Activated T-cell treated with anti-CD3 and anti-CD28 coated beads for 24 hours (primary cell): Measurements from ENCODE around the gene PRIMPOL.

Experiments used
- DNase-seq: peaks from one replicate; pipeline ENCODE4 v3.0.0-alpha.2; 2020; ENCODE audit warnings: low read depth

PRIMPOL gene

DNA sequence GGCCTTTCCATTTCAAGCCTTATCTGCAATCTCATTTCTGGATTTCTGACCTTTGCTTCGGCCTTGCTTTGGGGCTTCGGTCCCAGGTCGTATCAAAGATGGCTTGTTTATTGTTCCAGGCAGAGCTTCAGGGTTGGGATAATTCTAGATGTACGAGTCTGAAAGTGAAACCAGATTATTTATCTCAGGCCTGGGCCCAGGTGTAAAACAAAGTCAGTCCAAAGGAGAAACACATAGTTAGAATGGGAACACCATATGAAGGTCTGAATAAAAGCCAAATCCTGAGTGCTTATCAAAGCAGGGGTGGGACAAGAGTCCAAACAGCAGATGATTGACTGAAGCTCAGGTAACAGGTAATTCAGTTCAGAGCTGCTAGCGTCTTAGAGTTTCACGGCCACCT, 17.1 kb downstream of the PRIMPOL start:
- DNase-seq, result no peak

DNA sequence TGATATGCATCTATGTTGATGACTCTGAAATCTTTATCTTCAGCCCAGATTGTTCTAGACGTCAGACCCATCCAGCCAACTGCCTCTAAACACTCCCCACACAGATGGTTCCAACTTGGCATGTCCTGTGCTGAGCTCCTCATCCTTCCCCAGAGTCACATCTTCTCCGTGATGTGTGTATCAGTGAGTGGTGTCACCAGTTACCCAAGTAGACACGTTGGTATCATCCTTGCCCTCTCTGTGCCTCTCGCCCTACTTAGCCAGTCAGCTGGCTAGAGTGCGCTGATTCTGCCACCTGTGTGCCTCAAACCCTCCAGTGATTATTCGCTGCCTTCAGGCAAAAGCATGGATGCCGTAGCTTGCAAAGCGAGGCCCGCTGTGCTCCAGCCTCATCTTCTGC, 18.6 kb downstream of the PRIMPOL start:
- DNase-seq, result no peak

DNA sequence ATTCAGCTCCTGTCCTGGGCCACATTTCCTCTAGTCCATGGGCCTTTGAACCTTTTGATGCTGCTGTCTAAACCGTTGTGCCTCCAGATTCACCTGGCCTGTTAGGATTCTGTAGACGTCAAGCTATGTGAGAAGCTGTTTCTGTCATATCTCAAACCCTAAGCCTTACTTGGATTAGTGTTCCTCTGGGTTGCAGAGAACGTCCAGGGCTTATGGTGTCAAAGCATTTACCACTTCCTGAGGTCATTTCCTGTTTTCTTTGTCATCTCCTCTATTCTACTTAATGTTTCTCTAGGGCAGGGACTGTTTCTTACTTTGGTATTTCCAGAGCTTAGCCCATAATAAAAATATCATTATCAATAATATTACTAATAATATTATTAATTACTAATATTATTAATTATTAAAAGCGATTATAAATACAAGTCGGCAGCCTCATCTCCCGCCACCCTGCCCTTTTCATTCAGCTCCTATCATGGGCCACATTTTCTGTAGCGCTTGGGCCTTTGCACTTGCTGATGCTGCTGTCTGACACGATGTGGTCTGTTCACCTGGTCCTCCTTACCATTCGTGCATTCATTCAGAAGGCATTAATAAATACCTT, 19.1 kb downstream of the PRIMPOL start:
- DNase-seq, result no peak

DNA sequence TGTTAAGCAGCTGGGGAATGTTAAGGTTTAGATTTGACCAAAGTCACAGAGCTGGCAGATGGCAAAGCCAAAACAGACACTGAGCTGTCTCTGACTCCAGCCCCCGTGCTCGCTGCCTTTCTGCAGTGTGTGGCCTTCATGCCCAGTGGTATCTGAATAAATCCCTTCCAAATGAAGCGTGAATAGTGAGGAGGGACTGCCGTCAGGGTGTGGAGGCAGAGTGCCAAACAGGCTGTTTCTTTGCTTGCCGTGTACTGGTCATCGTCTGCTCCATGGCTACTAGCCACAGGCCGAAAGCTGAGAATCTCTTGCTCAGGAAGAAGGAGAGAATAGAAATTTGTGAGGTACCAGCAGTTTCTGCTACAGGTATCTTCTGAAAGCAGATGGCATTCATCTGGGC, 19.7 kb downstream of the PRIMPOL start:
- no peak for DNase-seq

GRCh38 chr4:184671101-184671500, 21.6 kb downstream of the PRIMPOL start:
- DNase-seq, result no peak

DNA sequence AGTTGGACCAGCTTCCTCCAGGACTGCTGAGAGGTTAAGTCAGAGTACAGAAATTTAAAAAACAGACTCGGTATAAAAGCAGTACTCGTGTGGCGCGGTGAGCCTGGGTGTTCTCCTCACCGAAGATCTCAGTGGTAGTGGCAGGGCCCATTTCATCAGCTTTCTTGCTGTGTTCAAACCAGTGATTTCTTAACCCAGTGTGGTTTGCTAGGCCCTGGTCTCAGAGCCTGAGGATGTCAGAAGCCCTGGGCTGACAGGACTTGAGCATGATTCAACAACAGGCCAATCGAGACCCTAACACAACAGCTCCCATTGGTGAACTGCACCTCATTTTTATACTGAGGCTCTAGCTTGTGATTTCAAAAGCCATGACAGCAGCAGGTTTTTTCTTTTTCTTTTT, 23.2 kb downstream of the PRIMPOL start:
- DNase-seq, result no peak

DNA sequence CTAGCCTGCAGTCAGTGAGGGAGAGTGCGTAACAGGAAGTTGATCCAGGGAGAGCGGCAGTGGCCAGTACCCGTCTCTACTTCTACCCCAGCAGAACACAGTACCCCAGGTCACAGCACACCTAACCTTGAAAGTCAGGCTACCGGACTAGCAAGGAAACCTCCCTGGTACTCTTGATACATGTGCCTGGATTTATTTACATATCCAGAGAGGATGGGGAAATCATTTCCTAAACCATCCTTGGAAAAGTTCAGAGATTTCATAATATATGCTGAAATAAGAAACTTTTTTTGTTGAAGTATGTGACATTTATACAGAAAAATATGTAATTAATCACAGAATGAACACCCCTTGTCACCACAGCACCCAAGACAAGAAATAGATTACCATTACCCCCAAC, 24.5 kb downstream of the PRIMPOL start:
- DNase-seq, result no peak

GRCh38 chr4:184675018-184675417, 25.5 kb downstream of the PRIMPOL start:
- DNase-seq, result no peak

DNA sequence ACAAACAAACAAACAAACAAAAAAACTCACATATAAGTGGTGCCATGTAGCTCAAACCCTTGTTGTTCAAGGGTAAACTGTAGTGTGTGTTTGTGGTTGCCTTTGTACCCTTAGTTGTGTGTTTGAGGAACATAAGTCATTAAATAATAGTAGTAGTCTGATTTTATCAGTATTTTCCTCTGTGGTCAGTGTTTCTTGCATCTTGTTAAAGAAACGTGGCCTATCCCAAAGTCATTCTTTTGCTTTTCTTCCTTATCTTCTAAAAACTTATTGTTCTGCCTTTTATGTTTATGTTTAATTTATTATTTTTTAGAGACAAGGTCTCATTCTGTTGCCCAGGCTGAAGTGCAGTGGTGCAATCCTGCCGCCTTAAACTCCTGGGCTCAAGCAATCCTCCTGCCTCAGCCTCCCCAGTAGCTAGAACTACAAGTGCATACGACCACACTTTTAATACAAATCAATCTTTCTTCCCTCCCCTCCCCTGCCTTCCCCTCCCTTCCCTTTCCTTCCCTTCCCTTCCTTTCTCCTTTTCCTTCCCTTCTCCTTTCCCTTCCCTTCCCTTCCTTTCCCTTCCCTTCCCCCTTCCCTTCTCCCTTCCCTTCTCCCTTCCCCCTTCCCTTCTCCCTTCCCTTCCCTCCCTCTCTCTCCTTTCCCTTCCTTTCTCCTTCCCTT, 26.4 kb downstream of the PRIMPOL start:
- DNase-seq, result no peak

DNA sequence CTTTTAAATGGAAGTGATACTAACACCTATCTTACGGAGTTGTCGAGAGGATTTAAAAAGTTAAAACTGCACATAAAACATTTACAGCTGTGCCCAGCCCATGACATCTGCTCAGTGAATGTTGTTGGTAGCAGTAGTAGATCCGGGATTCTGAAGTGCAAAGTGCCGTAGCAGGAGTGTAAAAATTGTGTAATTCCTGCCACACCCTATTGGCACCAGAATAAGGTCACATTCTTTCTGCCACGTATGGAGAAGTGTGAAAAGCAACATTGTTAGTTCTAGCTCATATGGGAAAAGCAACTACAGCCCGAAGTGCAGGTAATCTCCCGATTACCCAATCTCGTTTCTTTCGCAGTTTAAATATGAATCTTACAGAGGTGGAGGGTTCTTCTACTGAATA, 31.2 kb downstream of the PRIMPOL start:
- DNase-seq, result no peak

DNA sequence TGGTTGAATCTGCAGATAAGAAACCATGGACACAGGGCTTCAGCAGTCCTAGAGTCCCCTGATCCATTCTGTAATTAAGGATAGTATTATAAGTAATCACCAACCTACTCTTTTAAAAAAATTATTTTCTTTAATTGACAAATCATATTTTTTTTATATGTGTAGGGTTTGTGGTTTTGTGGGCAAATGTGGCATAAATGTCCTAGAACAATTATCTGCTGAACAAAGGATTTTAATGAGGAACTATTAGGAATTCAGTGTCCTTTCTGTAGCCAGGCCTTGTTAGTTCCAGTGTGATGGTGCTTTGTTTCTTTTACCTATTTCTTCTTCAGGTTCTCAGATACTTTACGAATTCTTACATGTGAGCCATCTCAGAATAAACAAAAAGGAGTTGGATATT, 32.4 kb downstream of the PRIMPOL start:
- no peak for DNase-seq

GRCh38 chr4:184684491-184685189, 35.1 kb downstream of the PRIMPOL start:
- no peak for DNase-seq

DNA sequence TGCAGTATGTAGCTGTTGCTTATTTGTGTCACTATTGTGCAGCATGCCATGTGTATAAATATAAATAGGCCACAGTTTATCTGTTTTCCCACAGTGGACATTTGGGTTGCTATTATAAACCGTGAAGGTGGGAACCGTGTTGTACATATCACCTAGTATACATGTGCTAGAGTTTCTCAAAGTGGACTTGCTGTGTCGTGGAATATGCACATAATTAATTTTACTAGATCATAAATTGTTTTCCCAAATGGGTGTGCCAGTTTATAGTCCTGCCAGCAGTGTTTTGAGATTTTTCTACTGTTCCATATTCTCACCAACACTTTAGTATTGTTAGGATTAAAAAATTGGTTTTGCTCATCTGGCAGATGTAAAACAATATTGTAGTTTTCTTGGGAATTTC, 38.5 kb downstream of the PRIMPOL start:
- no peak for DNase-seq

DNA sequence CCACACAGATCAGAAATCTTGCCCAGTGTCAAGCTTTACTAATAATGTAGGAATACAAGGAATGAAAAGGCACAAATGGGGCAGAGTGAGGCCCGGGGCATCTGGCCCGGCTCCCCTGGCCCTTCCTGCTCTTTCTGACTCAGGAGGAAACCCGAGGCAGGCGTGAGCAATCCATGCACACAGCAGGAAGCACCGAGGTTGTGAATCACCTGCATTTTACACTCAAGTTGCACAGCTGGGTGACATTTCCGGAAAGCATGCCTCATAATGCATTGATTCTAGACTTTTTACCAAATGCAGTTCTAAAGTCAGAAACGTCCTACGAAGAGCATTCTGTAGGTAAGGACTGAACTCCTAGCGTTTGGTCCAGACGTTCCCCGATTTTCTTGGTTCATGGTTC, 38.9 kb downstream of the PRIMPOL start:
- DNase-seq, result no peak

GRCh38 chr4:184689681-184690080, 40.1 kb downstream of the PRIMPOL start:
- DNase-seq, result no peak

- no peak for DNase-seq
These were observed 43.5 kb downstream of the PRIMPOL start for GRCh38 chr4:184693056-184693455.

DNA sequence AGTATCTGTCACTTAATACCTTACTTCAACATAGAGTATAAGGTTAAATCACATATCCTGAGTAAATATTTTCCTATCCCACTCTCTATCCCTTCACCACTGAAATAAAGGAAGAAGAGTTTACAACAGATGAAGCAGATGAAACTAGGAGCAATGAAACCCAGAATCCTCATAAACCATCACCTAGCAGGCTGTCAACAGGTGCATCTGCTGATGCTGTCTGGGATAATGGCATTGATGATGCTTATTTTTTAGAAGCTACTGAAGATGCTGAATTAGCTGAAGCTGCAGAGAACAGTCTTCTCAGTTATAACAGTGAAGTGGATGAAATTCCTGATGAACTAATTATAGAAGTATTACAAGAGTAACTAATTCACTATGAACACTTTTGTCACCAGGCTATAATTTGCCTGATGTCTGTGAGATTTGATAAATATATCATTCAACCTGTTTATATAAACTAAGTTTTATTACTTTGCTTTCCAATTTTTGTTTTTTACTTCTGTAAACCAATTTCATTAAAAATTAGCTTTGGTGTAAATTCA, 44.9 kb downstream of the PRIMPOL start:
- no peak for DNase-seq

GRCh38 chr4:184695178-184695896, 45.8 kb downstream of the PRIMPOL start:
- no peak for DNase-seq

- no peak for DNase-seq
These were observed 48.4 kb downstream of the PRIMPOL start for GRCh38 chr4:184697956-184698355.

DNA sequence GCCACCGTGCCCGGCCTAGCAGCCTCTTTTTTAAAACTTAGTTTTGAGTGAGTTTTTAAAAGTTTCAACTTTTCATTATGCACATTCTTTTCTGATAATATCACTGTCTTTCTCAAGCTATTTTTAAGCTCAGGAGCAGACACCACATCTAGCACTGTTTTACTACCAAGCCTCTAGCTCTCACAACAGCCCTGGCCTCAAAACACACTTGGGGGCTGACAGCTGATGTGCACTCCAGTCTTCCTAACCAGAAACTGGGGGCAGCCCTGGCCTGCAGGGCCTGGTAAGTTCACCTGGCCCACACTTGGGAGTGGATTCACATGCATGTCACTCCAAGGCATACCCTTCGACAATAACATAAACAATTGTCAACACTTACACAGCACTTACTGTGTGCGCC, 50.4 kb downstream of the PRIMPOL start:
- DNase-seq, result no peak

DNA sequence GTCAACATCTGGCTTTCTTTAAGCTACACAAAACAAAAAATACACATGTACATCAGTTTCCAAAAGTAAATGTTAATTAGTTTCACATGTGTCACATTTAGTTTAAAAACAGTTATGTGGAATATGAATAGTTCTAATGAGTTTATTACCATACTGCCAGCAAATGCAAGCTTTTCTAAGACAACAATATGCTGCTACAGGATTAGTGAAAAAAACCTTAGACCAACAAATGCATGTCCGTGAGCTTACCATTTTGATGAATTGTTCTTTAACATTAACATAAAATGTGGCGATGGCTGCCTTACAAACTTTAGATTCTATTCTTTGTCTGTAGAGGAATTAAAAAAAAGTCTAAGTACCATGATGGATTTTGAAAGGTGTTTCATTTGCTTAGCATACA, 52.6 kb downstream of the PRIMPOL start:
- no peak for DNase-seq

DNA sequence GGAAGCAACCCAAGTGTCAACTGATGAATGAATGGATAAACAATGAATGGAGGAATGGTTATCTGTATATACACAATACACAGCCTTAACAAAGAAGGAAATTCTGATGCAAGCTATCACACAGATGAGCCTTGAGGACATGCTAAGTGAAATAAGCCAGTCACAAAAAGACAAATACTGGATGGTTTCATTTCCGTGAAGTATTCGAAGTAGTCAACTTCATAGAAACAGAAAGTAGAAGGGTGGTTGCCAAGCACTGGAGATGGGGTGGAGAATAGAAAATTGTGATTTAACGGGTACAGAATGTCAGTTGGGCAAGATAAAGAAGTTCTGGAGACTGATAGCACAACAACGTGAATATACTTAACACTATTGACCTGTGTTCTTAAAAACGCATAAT, 56.2 kb downstream of the PRIMPOL start:
- no peak for DNase-seq

DNA sequence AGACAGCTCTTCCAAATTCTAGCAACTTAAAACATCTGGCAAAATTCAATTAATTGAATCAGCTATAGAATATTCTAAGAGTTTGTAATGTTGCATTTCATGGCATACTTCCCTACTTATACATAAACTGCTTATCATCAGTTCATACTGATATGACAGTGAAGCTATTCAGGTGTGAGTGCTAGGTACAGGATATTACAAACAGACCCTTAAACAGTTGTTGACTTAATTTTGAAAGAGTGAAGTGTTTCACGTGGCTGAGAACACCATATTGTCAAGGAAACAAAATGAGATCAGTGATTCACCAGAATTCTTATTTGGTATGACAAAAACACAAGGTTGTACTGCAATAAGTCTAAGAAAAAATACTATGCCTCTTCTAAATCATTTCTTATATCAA, 56.9 kb downstream of the PRIMPOL start:
- DNase-seq, result no peak
